Activated naive CD4-positive, alpha-beta T cell treated with anti-CD3 and anti-CD28 coated beads, Interleukin-2, amount 50 U/mL, for 72 hours (primary cell): ENCODE data around the gene ZNF385C. TPM values are rescaled to one million over a fixed set of nuclear protein-coding genes. Genes with fewer than 3 reads are reported as not detected.
"Not testable (repeated sequence)": the region's sequence is repeated elsewhere in the genome, so short reads cannot be mapped to it uniquely, and the experiment has no call there.

Experiments
- ATAC-seq, 2 donors: fragments of 150-1000 bp; cut with Tn5 transposase; 2 replicates each; pipeline ENCODE4 v1.10.0; 2021; ENCODE audit warnings: mild to moderate bottlenecking in 2 of 2, moderate library complexity in 2 of 2
- DNase-seq, 2 donors: peaks; one replicate each; pipeline ENCODE4 v3.0.0; 2021 to 2022; ENCODE audit warnings: low spot score in 2 of 2
- H3K27ac Mint-ChIP-seq, 2 donors: one replicate each; pipeline ENCODE4 v1.8.0; 2022; ENCODE audit warnings: mild to moderate bottlenecking in 2 of 2, mixed read lengths in 2 of 2
- H3K36me3 Mint-ChIP-seq, 2 donors: one replicate each; pipeline ENCODE4 v1.8.0; 2022; ENCODE audit warnings: mixed read lengths in 2 of 2
- H3K9me3 Mint-ChIP-seq, 2 donors: one replicate each; pipeline ENCODE4 v1.8.0; 2022; ENCODE audit warnings: mixed read lengths in 2 of 2
- total RNA-seq, 2 donors: library from RNA; stranded (reverse); gene quantifications; one replicate each; pipeline ENCODE4 v1.2.3, GENCODE V29; 2022

Gene ZNF385C
- total RNA-seq, 2 donors from 2014 or later = 0.82 TPM; not detected in 1

DNA sequence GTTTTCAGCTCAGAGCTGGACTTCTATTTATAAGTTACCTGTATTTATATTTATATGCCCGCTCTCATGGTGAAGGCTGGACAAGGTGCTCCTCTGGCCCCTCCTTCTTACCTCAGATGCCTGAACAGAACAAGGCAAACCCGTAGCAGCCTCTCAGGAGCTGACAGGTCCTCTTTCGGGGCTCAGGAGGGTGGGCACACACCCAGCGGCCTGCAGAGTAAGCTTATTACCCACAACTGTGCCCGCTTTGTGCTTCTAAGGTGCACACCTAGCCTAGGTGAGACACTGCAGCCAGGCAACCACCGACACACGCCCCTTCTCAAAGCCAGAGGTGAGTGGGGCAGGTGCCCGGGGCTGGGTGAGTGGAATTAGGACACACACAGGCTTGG, 73.1 kb downstream of the ZNF385C start:
- peaks cover 5 to 10% of the 10 kb centered on the region in 2 donors for H3K36me3 Mint-ChIP-seq
- peak in 1 of 2 donors; percentile 38 for ATAC-seq

DNA sequence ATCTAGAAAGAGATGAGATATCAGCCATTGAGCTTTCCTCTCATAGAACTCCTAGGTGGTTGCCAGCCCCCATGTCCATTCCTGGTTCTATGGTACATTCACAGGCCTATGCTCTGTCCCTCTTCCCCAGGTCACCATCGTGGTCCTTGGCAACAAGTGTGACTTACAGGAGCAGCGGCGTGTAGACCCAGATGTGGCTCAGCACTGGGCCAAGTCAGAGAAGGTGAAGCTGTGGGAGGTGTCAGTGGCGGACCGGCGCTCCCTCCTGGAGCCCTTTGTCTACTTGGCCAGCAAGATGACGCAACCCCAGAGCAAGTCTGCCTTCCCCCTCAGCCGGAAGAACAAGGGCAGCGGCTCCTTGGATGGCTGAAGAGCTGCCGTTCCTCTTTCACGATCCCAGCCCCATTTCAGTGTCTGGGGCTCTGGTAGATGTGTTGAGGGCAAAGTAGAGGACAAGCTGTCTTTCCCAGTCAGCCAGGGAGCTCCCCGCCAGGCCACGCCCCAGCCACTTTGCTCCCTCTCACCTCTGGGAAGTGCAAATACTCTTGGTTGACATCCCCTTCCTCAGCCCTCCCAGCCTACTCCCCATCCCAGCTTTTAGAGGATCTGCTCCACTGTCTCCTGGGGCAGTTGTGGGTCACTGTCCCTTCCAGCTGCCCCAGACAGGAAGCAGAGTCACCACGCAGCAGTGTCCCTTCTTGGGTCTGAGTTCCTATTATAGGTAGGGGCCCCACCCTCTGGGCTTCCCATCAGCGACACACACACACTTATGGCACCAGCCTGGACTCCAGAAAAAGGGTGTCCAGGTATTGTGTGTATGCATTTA, 74.5 kb downstream of the ZNF385C start:
- Mint-ChIP-seq H3K27ac (peak overlapping the region in 1 of 2 donors; percentile 66), H3K36me3 (peaks cover 6 to 20% of the 10 kb centered on the region in 2 donors), H3K9me3 (peaks cover 3 to 8% of the 10 kb centered on the region in 2 donors)
- no peak for ATAC-seq
- no peak for DNase-seq

More for the DNA sequence above, 73.1 kb downstream of the ZNF385C start:
- Mint-ChIP-seq H3K9me3 (no peaks in the 10 kb centered on the region), H3K27ac (peak overlapping the region; percentile 25 to 66)
- DNase-seq = no peak

DNA sequence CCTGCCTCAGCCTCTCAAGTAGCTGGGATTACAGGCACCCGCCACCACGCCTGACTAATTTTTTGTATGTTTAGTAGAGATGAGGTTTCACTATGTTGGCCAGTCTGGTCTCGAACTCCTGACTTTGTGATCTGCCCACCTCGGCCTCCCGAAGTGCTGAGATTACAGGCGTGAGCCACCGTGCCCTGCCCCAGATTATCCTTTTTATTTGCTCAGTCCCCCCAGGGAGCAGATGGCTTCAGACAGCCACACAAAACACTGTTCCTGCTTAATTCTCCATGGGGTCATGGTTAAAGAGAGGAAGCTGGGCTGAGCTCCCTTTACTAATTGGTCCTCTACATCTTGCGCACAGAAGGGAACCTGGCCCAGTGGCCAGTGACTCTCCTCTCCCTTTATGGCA, 77.4 kb downstream of the ZNF385C start:
- H3K27ac Mint-ChIP-seq = peak overlapping the region; percentile 90 to 96
- not testable (repeated sequence) for DNase-seq, ATAC-seq
- H3K9me3 Mint-ChIP-seq = peaks cover 3 to 11% of the 10 kb centered on the region in 2 donors
- peaks cover 18 to 45% of the 10 kb centered on the region in 2 donors for H3K36me3 Mint-ChIP-seq

DNA sequence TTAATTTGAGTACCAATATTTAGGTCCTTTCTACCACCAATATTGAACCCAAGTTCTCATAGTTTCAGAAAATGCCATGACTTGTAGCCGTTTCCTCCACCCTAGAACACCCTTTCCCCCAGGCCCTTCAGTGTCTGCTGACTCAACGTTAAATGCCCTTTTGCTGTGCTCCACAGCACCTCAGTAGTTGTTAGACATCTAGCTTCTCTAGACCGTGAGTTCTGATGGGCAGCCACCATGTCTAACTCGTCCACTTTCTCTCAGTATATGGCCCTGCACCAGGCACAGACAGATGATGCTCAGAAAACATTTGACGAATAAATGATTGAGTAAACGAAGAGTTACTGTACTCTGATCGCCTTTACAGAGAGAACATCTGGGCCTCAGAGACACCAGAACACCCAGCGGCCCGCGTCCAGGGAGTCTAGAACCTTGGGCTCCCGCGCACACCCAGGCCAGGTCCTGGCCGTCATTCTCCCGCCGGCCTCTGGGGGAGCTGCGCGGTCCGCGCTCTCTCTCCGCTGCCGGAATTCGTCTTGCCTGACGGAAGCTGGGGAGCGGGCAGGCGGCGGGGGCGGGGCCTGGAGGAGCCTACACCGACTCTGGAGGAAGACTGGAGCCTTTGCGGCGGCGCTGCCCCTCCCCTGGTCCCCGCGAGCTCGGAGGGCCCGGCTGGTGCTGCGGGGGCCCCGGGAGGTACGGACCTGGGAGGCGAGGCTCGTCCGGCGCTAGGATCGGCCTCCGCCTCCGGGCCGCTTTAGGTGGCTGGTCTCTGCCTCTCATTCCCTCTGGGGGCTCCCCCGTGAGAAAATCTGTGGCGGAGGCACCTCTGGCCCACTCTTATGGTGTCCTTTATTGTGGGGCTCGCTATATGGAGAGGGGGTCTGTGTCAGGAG, 78.5 kb downstream of the ZNF385C start, which contains the start of gene NKIRAS2:
Gene NKIRAS2 (plus strand): TSS at position 582 of the 896 bp plus-strand sequence. CDS start 1,488 bp downstream, outside the sequence.
- DNase-seq (peak; percentile 91 to 96), ATAC-seq (peak; percentile 81)
- Mint-ChIP-seq H3K27ac (peak within 1 kb of the TSS; percentile 96 to 98), H3K9me3 (peaks cover 3 to 11% of the 10 kb centered on the region in 2 donors), H3K36me3 (peaks cover 18 to 45% of the 10 kb centered on the region in 2 donors)

DNA sequence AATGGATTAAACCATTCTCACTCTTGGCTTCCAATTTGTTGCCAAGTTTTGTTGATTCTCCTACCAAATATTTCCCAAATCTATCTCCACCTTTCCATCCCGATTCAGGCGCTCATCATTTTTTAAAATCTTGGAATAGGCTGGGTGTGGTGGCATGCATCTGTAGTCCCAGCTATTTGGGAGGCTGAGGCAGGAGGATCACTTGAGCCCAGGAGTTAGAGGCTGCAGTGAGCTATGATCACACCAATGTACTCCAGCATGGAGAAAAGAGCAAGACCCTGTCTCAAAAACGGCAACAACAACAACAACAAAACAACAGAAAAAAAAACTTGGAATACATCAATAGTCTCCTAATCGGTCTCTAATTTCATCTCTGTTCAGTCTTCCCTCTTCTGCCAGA, 79.3 kb downstream of the ZNF385C start:
- ATAC-seq (no peak), DNase-seq (no peak)
- H3K9me3 Mint-ChIP-seq = peaks cover 3 to 11% of the 10 kb centered on the region in 2 donors
- peaks cover 18 to 45% of the 10 kb centered on the region in 2 donors for H3K36me3 Mint-ChIP-seq
- H3K27ac Mint-ChIP-seq = peak overlapping the region; percentile 38 to 98

DNA sequence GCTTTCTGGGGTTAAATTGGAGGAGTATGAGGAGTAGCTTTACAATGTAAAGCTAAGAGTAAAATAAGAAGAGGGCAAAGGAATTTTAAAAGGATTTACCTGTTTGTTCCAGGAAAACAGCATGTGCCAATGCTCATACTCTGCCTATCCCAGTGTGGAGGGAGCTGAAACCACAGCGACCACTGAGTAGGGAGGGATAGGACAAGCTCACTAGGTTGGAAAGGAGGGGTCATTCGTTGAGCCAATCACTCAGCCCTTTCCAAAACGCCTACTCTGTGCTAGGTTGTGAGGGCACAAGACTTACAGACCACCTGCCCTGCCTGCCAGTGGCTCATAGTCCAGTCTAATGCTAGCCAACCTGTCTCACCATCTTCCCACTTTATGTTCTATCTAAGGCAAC, 79.9 kb downstream of the ZNF385C start:
- DNase-seq (no peak), ATAC-seq (no peak)
- Mint-ChIP-seq H3K9me3 (peaks cover 3 to 11% of the 10 kb centered on the region in 2 donors), H3K36me3 (peaks cover 18 to 45% of the 10 kb centered on the region in 2 donors), H3K27ac (peak overlapping the region in 1 of 2 donors; percentile 98)

DNA sequence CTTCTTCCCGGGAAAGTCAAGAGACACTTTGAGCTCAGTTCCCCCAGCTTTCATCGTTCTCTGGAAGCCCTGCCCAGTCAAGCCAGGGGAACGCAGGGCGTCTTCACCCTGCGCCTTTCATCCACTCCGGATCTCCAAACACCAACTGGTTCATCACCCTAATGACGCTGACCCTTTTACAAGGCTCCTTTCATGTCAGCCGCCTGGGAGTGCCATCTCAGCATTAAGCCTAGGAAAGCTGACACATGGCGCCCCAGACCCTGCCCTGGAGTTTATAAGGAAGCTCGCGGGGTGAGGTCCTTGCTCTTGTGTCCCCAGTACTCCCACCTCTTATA, 80.4 kb downstream of the ZNF385C start:
- peak overlapping the region; percentile 86 to 98 for H3K27ac Mint-ChIP-seq
- peaks cover 18 to 45% of the 10 kb centered on the region in 2 donors for H3K36me3 Mint-ChIP-seq
- peak in 1 of 2 donors; percentile 40 for DNase-seq
- peak; percentile 21 to 44 for ATAC-seq
- peaks cover 3 to 11% of the 10 kb centered on the region in 2 donors for H3K9me3 Mint-ChIP-seq

DNA sequence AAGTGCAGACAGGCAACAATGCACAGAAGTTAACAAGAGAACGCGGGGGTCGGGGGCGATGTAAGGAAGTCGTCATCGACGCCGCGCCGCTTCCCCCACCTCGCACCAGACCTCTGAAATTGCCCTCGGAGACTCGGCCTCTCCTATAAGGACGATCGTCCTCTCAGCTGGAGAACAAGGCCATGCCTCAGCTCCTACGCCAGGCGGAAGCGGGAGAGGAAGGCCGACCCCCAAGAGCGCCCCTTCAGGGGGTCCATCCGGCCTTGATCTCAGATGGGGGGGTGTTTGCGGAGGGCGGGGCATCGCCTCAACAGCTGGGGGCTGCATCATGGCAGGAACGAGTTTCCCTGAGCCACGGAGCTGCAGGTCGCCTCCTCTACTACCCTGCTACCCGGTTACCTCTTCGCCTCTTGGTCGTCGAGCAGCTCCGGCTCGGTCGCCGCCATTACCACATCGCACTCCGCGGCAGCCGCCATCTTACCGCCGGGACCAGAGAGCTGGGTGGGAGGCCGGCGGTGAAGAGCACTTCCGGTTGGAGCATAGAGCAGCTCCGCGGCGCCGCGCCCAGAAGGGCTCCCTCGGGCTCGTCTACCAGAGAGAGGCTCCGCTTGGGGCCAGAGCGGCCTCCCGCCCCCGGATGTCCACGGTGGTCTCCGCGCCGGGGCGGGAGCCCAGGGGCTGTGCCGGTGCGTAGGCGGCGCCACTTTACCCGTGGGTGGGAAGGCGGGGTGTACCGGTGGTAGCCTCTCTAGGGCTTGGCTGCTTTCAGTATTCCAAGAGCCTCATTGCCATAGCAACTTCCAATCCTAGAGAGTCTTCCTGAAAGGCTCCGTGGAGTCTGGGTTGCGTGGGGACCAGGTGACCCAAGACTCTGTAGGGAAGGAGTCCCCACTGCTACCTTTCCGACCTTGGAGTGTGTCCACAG, 81.1 kb downstream of the ZNF385C start, which contains the start of gene DNAJC7:
Gene DNAJC7 (minus strand): TSS at position 499 of the 925 bp plus-strand sequence. CDS start 23 bp downstream, at position 476.
- peaks cover 18 to 45% of the 10 kb centered on the region in 2 donors for H3K36me3 Mint-ChIP-seq
- peak; percentile 85 to 88 for DNase-seq
- peaks cover 3 to 11% of the 10 kb centered on the region in 2 donors for H3K9me3 Mint-ChIP-seq
- peak; percentile 75 to 90 for ATAC-seq
- H3K27ac Mint-ChIP-seq = peak within 1 kb of the TSS; percentile 98 to 100

DNA sequence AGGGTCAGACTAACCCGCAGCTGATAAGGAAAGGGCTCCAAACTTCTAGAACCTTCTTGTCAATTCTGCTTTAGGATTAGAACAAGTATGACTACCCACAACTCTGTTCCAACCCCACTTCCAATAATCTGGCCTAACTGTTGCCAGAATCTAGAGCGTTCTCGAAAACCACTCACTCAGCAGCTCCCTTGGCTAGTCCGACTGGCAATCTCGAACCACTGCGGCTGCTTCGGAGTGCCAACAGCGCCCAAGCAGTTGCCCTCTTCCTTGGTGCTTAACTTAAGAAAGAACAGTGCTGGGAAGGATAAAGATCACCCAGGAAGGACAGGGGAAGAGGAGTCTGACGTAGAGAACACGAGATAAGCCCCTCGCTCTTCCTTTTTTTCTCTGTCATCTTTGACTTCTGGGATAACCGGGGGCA, 81.9 kb downstream of the ZNF385C start:
- Mint-ChIP-seq H3K36me3 (peaks cover 18 to 43% of the 10 kb centered on the region in 2 donors), H3K27ac (peak overlapping the region; percentile 98 to 100), H3K9me3 (peaks cover 3 to 11% of the 10 kb centered on the region in 2 donors)
- DNase-seq (no peak), ATAC-seq (no peak)

DNA sequence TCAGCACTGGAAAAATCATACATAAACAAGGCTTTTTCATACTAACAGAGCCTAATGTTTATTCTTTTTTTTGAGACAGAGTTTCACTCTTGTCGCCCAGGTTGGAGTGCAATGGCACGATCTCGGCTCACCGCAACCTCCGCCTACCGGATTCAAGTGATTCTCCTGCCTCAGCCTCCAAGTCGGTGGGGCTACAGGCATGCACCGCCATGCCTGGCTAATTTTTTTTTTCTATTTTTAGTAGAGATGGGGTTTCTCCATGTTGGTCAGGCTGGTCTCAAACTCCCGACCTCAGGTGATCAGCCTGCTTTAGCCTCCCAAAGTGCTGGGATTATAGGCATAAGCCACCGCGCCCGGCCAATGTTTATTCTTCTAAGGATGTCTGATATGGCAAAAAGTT, 84.5 kb downstream of the ZNF385C start:
- H3K27ac Mint-ChIP-seq = peak overlapping the region in 1 of 2 donors; percentile 8
- H3K36me3 Mint-ChIP-seq = peaks cover 12 to 25% of the 10 kb centered on the region in 2 donors
- H3K9me3 Mint-ChIP-seq, DNase-seq, ATAC-seq: not testable (repeated sequence)

DNA sequence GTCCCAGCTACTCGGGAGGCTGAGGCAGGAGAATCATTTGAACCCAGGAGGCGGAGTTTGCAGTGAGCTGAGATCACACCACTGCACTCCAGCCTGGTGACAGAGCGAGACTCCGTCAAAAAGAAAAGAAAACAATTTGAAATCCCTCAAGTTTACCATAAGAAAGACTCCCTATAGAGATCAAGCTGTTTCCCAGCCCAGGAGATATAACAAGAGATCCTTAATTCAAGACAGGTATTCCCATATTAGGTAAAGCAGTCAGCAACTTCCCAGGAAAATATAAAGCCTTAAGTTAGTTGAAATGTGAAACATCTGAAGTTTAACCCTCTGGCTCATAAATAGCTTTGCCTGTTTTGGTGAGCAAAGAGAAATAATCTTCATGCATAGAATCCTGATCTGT, 85.9 kb downstream of the ZNF385C start:
- DNase-seq, H3K9me3 Mint-ChIP-seq, ATAC-seq, H3K27ac Mint-ChIP-seq: not testable (repeated sequence)
- peaks cover 11 to 15% of the 10 kb centered on the region in 2 donors for H3K36me3 Mint-ChIP-seq

DNA sequence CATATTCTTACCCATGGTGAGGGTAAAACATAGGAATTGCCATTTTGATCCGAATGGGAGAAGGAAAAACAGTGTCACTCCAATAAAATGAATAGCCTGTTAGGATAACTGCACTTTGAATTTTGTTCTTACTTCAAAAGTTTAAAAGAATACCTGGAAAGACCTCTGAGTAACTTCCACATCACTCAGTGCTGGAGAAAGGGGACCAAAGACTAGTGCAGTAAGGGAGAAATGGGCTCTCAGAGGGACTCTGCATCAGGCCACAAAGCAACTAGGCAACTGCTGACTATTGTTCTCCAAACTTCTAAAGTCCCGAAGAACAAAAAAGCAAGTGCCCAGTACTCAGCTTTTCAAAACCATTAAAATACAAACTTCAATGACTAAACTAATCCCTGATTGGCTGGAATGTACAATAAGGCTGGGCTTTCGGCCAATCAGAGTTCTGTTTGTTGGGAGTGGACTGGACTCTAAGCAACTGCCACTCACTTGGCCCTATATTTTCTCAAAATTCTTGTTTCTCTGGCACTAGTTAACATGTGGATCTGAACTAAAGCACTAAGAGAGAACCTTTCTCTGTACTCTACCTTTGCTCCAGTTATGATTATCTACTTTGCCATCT, 87.3 kb downstream of the ZNF385C start:
- no peak for DNase-seq
- Mint-ChIP-seq H3K36me3 (peaks cover 0 to 2% of the 10 kb centered on the region in 2 donors), H3K9me3 (no peaks in the 10 kb centered on the region), H3K27ac (peak overlapping the region; percentile 4 to 54)
- no peak for ATAC-seq

DNA sequence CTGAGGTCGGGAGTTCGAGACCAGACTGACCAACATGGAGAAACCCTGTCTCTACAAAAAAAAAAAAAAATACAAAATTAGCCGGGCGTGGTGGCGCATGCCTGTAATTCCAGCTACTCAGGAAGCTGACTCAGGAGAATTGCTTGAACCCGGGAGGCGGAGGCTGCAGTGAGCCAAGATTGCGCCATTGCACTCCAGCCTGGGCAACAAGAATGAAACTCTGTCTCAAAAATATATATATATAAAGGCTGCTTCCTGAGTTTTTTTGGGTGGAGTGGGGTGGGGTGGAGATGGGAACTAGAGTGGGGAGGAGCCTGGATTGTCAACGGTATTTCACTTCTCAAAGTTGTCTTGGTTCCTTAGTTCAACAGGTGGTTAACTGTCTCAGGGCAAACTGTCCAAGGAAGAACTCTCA, 88.0 kb downstream of the ZNF385C start:
- H3K27ac Mint-ChIP-seq = peak overlapping the region in 1 of 2 donors; percentile 54
- H3K9me3 Mint-ChIP-seq, ATAC-seq, H3K36me3 Mint-ChIP-seq, DNase-seq: not testable (repeated sequence)

DNA sequence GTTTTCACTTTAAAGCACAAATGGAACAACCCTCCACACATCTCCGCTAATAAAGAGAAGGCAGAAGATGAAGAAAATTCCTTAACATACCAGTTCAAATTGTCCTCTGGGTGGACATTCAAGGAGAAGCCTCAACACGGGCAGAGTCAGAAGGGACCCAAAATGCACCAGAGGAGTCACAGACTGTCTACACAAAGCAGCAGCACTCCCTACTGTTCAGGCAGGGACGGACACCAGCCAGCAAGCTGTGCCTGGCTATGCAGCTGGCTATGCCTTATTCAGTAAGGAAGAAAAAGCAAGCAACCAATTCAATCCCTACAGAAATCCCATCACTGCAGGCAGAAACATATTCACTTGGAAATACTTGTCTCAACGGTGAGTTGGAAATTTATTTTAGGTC, 89.1 kb downstream of the ZNF385C start:
- DNase-seq (no peak), ATAC-seq (no peak)
- Mint-ChIP-seq H3K27ac (no peak overlapping the region), H3K36me3 (no peaks in the 10 kb centered on the region), H3K9me3 (no peaks in the 10 kb centered on the region)

DNA sequence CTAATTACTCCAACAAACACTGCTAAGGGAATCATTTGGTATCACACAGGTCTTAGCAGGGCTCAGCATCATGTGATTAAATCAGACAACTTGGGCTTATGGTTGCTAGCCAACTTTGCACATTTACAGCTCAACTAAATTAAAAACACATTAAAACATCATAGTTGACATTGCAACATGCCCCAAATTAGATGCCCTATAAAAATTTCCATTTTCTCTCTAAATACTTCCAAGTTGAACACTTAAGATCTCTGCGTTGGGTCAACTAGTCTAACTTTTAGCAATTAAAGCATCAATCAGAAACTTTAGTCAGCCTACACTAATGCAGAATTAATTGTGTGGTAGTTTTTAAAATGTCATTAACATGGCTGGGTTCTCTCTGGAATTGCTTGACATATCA, 93.1 kb downstream of the ZNF385C start:
- H3K9me3 Mint-ChIP-seq = no peaks in the 10 kb centered on the region
- no peak for DNase-seq
- no peak for ATAC-seq
- peak overlapping the region in 1 of 2 donors; percentile 72 for H3K27ac Mint-ChIP-seq
- H3K36me3 Mint-ChIP-seq = no peaks in the 10 kb centered on the region
